Keratinocyte (primary cell): ENCODE results near the gene TBC1D16.

ENCODE experiments used
- CTCF ChIP-seq, 3 experiments: IDR thresholded peaks in 1 of 3; conservative IDR thresholded peaks in 1 of 3; optimal IDR thresholded peaks in 1 of 3; 2 replicates in 2 of 3; 3 replicates in 1 of 3; pipeline versions ENCODE3 to v1.5.1; 2011; ENCODE audit warnings: low read length in 3 of 3, mild to moderate bottlenecking in 3 of 3, moderate library complexity in 2 of 3, control low read depth in 1 of 3, inconsistent platforms in 1 of 3; ENCODE audit not compliant: insufficient read depth in 2 of 3; ENCODE audit errors: extremely low read depth in 1 of 3
- EZH2 ChIP-seq: IDR thresholded peaks from one replicate; pipeline ENCODE4 v1.6.1; 2012; ENCODE audit warnings: inconsistent platforms, mild to moderate bottlenecking, low read length, moderate library complexity

DNA sequence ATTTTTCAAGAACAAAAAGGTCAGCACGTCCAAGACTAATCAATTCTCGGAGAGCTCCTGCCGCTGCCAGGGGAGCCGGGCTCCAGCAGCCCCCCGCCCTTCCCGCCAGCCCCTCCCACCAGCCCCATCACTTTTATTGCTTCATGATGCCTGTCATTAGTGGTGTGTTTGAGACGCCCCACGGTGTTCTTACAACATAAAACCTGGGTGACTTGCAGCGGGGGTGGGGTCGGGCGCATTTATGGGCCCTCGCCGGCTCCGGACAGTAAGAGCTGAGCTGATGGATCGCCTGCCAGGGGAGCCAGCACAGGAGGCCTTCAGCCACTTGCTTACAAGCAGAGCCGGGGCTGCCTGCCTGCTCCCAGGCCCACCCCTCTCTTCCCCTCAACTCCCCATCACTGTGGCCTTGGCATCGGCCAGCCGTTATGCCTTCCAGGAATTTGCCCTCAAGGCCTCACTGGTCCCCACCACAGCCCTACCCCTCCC is 113.5 kb downstream of the TBC1D16 start:
- no peak for TF ChIP-seq EZH2
- no peak for TF ChIP-seq CTCF (optimal IDR thresholded peaks at IDR 0.05 in 1 of 3, IDR thresholded peaks at IDR 0.05 in 1 of 3, conservative IDR thresholded peaks at IDR 0.05 in 1 of 3; ENCODE audit: extremely low read depth in 1 of 3, insufficient read depth in 2 of 3, low read length in 3 of 3)
